ENCODE data around the gene KCNJ2. TPM values are rescaled to one million over a fixed set of nuclear protein-coding genes. Genes with fewer than 3 reads are reported as not detected.
A peak's percentile ranks its signal among the peaks of the same experiment; 100 is the strongest.

Gene KCNJ2
- total RNA-seq (0.22 TPM), polyA plus RNA-seq (not detected)

- H3K36me3 Mint-ChIP-seq, result no peaks in the 10 kb centered on the region
- ATAC-seq (ENCODE audit: low read depth in 2 of 2), result peak; percentile 48 to 59
- Histone ChIP-seq H3K27me3 (ENCODE audit: control insufficient read depth, insufficient read depth, low read length) (peaks cover 25% of the 10 kb centered on the region), H3K4me1 (ENCODE audit: control insufficient read depth, insufficient read depth, low read length, poor library complexity, severe bottlenecking) (no peaks in the 10 kb centered on the region), H3K27ac (ENCODE audit: insufficient read depth, low read length, poor library complexity, severe bottlenecking) (no peak within 1 kb of the TSS), H3K36me3 (ENCODE audit: control insufficient read depth, insufficient read depth, low read length) (no peaks in the 10 kb centered on the region), H3K9me3 (ENCODE audit: control insufficient read depth in 2 of 2, low read length in 2 of 2) (no peaks in the 10 kb centered on the region), H3K4me3 (ENCODE audit: low read depth, low read length) (no peak within 1 kb of the TSS)
- DNase-seq, result peak in 2 of 3 donors; percentile 2 to 60
- peaks cover 53% of the 10 kb centered on the region for H3K27me3 Mint-ChIP-seq
- H3K9me3 Mint-ChIP-seq, result peaks cover 0 to 7% (median 0%) of the 10 kb centered on the region in 7 donors
- no peak within 1 kb of the TSS for H3K27ac Mint-ChIP-seq
- H3K4me1 Mint-ChIP-seq, result peaks cover 0 to 15% (median 10%) of the 10 kb centered on the region in 4 donors
- peak within 1 kb of the TSS in 3 of 4 donors; percentile 46 to 76 (median 68) for H3K4me3 Mint-ChIP-seq
Observed at GRCh38 chr17:70168977-70169708, at the start of gene KCNJ2. Gene KCNJ2, plus strand, starts transcription at chr17:70169532. Its CDS starts 5,508 bp downstream, at chr17:70175040.

- Mint-ChIP-seq H3K4me3 (no peak overlapping the region), H3K4me1 (no peaks in the 10 kb centered on the region), H3K9me3 (peaks cover 0 to 14% (median 4%) of the 10 kb centered on the region in 7 donors), H3K27ac (no peak overlapping the region), H3K36me3 (no peaks in the 10 kb centered on the region), H3K27me3 (no peaks in the 10 kb centered on the region)
- no peak for ATAC-seq (ENCODE audit: low read depth in 2 of 2)
- no peaks in the 10 kb centered on the region for H3K36me3 ChIP-seq (ENCODE audit: control insufficient read depth, insufficient read depth, low read length)
- H3K27me3 ChIP-seq (ENCODE audit: control insufficient read depth, insufficient read depth, low read length), result no peaks in the 10 kb centered on the region
- no peak overlapping the region for H3K27ac ChIP-seq (ENCODE audit: insufficient read depth, low read length, poor library complexity, severe bottlenecking)
- no peaks in the 10 kb centered on the region for H3K4me1 ChIP-seq (ENCODE audit: control insufficient read depth, insufficient read depth, low read length, poor library complexity, severe bottlenecking)
- DNase-seq, result no peak
- no peak overlapping the region for H3K4me3 ChIP-seq (ENCODE audit: low read depth, low read length)
- H3K9me3 ChIP-seq (ENCODE audit: control insufficient read depth in 2 of 2, low read length in 2 of 2), result peaks cover 0 to 3% of the 10 kb centered on the region in 2 experiments
Observed at GRCh38 chr17:70119545-70119944, 49.8 kb upstream of the KCNJ2 start.

- no peak overlapping the region for H3K27ac ChIP-seq (ENCODE audit: insufficient read depth, low read length, poor library complexity, severe bottlenecking)
- DNase-seq (no peak), ATAC-seq (ENCODE audit: low read depth in 2 of 2) (no peak)
Observed at GRCh38 chr17:70119983-70120382, 49.3 kb upstream of the KCNJ2 start.

GRCh38 chr17:70120425-70120824 lies 48.9 kb upstream of the KCNJ2 start:
- Histone ChIP-seq H3K36me3 (ENCODE audit: control insufficient read depth, insufficient read depth, low read length) (no peaks in the 10 kb centered on the region), H3K9me3 (ENCODE audit: control insufficient read depth in 2 of 2, low read length in 2 of 2) (peaks cover 0 to 3% of the 10 kb centered on the region in 2 experiments), H3K27ac (ENCODE audit: insufficient read depth, low read length, poor library complexity, severe bottlenecking) (no peak overlapping the region), H3K4me1 (ENCODE audit: control insufficient read depth, insufficient read depth, low read length, poor library complexity, severe bottlenecking) (no peaks in the 10 kb centered on the region), H3K27me3 (ENCODE audit: control insufficient read depth, insufficient read depth, low read length) (no peaks in the 10 kb centered on the region), H3K4me3 (ENCODE audit: low read depth, low read length) (no peak overlapping the region)
- Mint-ChIP-seq H3K4me1 (no peaks in the 10 kb centered on the region), H3K4me3 (no peak overlapping the region), H3K27ac (no peak overlapping the region), H3K9me3 (peaks cover 0 to 14% (median 4%) of the 10 kb centered on the region in 7 donors), H3K27me3 (no peaks in the 10 kb centered on the region), H3K36me3 (no peaks in the 10 kb centered on the region)
- ATAC-seq (ENCODE audit: low read depth in 2 of 2) (no peak), DNase-seq (no peak)

More at GRCh38 chr17:70119983-70120382, 49.3 kb upstream of the KCNJ2 start:
- Histone ChIP-seq H3K4me3 (ENCODE audit: low read depth, low read length) (no peak overlapping the region), H3K4me1 (ENCODE audit: control insufficient read depth, insufficient read depth, low read length, poor library complexity, severe bottlenecking) (no peaks in the 10 kb centered on the region), H3K27me3 (ENCODE audit: control insufficient read depth, insufficient read depth, low read length) (no peaks in the 10 kb centered on the region), H3K36me3 (ENCODE audit: control insufficient read depth, insufficient read depth, low read length) (no peaks in the 10 kb centered on the region), H3K9me3 (ENCODE audit: control insufficient read depth in 2 of 2, low read length in 2 of 2) (peaks cover 0 to 3% of the 10 kb centered on the region in 2 experiments)
- H3K4me3 Mint-ChIP-seq, result no peak overlapping the region
- H3K9me3 Mint-ChIP-seq, result peaks cover 0 to 14% (median 4%) of the 10 kb centered on the region in 7 donors
- H3K27ac Mint-ChIP-seq, result no peak overlapping the region
- H3K36me3 Mint-ChIP-seq, result no peaks in the 10 kb centered on the region
- no peaks in the 10 kb centered on the region for H3K27me3 Mint-ChIP-seq
- no peaks in the 10 kb centered on the region for H3K4me1 Mint-ChIP-seq

- H3K4me3 ChIP-seq (ENCODE audit: low read depth, low read length), result no peak overlapping the region
- H3K27me3 Mint-ChIP-seq, result no peaks in the 10 kb centered on the region
- peaks cover 0 to 14% (median 4%) of the 10 kb centered on the region in 7 donors for H3K9me3 Mint-ChIP-seq
- ATAC-seq (ENCODE audit: low read depth in 2 of 2), result no peak
- no peak overlapping the region for H3K4me3 Mint-ChIP-seq
- no peaks in the 10 kb centered on the region for H3K36me3 Mint-ChIP-seq
- H3K4me1 ChIP-seq (ENCODE audit: control insufficient read depth, insufficient read depth, low read length, poor library complexity, severe bottlenecking), result no peaks in the 10 kb centered on the region
- no peaks in the 10 kb centered on the region for H3K36me3 ChIP-seq (ENCODE audit: control insufficient read depth, insufficient read depth, low read length)
- H3K9me3 ChIP-seq (ENCODE audit: control insufficient read depth in 2 of 2, low read length in 2 of 2), result peaks cover 0 to 3% of the 10 kb centered on the region in 2 experiments
- DNase-seq, result no peak
- no peaks in the 10 kb centered on the region for H3K27me3 ChIP-seq (ENCODE audit: control insufficient read depth, insufficient read depth, low read length)
- no peak overlapping the region for H3K27ac ChIP-seq (ENCODE audit: insufficient read depth, low read length, poor library complexity, severe bottlenecking)
- no peaks in the 10 kb centered on the region for H3K4me1 Mint-ChIP-seq
- no peak overlapping the region for H3K27ac Mint-ChIP-seq
Observed at GRCh38 chr17:70121126-70121525, 48.2 kb upstream of the KCNJ2 start.

GRCh38 chr17:70123193-70123592 lies 46.1 kb upstream of the KCNJ2 start:
- H3K9me3 ChIP-seq (ENCODE audit: control insufficient read depth in 2 of 2, low read length in 2 of 2), result peaks cover 0 to 3% of the 10 kb centered on the region in 2 experiments
- H3K36me3 Mint-ChIP-seq, result no peaks in the 10 kb centered on the region

GRCh38 chr17:70124723-70125122 lies 44.6 kb upstream of the KCNJ2 start:
- no peak overlapping the region for H3K27ac ChIP-seq (ENCODE audit: insufficient read depth, low read length, poor library complexity, severe bottlenecking)

More at GRCh38 chr17:70123193-70123592, 46.1 kb upstream of the KCNJ2 start:
- DNase-seq (no peak), ATAC-seq (ENCODE audit: low read depth in 2 of 2) (no peak)
- no peak overlapping the region for H3K4me3 ChIP-seq (ENCODE audit: low read depth, low read length)
- Mint-ChIP-seq H3K4me1 (no peaks in the 10 kb centered on the region), H3K27ac (peak overlapping the region in 1 of 3 donors; percentile 53), H3K9me3 (peaks cover 0 to 8% (median 6%) of the 10 kb centered on the region in 7 donors), H3K4me3 (no peak overlapping the region), H3K27me3 (no peaks in the 10 kb centered on the region)
- no peaks in the 10 kb centered on the region for H3K36me3 ChIP-seq (ENCODE audit: control insufficient read depth, insufficient read depth, low read length)
- no peaks in the 10 kb centered on the region for H3K27me3 ChIP-seq (ENCODE audit: control insufficient read depth, insufficient read depth, low read length)
- H3K27ac ChIP-seq (ENCODE audit: insufficient read depth, low read length, poor library complexity, severe bottlenecking), result no peak overlapping the region
- no peaks in the 10 kb centered on the region for H3K4me1 ChIP-seq (ENCODE audit: control insufficient read depth, insufficient read depth, low read length, poor library complexity, severe bottlenecking)

More at GRCh38 chr17:70124723-70125122, 44.6 kb upstream of the KCNJ2 start:
- H3K9me3 Mint-ChIP-seq, result peaks cover 0 to 6% (median 6%) of the 10 kb centered on the region in 7 donors
- no peaks in the 10 kb centered on the region for H3K4me1 Mint-ChIP-seq
- DNase-seq (no peak), ATAC-seq (ENCODE audit: low read depth in 2 of 2) (no peak)
- H3K4me3 Mint-ChIP-seq, result no peak overlapping the region
- no peaks in the 10 kb centered on the region for H3K36me3 Mint-ChIP-seq
- H3K36me3 ChIP-seq (ENCODE audit: control insufficient read depth, insufficient read depth, low read length), result no peaks in the 10 kb centered on the region
- H3K27me3 ChIP-seq (ENCODE audit: control insufficient read depth, insufficient read depth, low read length), result no peaks in the 10 kb centered on the region
- no peaks in the 10 kb centered on the region for H3K4me1 ChIP-seq (ENCODE audit: control insufficient read depth, insufficient read depth, low read length, poor library complexity, severe bottlenecking)
- H3K27ac Mint-ChIP-seq, result no peak overlapping the region
- peaks cover 0 to 3% of the 10 kb centered on the region in 2 experiments for H3K9me3 ChIP-seq (ENCODE audit: control insufficient read depth in 2 of 2, low read length in 2 of 2)
- H3K27me3 Mint-ChIP-seq, result no peaks in the 10 kb centered on the region
- no peak overlapping the region for H3K4me3 ChIP-seq (ENCODE audit: low read depth, low read length)

All from CD4-positive, CD25-positive, alpha-beta regulatory T cell (primary cell).